Activated gamma-delta T cell (primary cell): ENCODE results near the gene ZNF100.
A peak's percentile ranks its signal among the peaks of the same experiment; 100 is the strongest.
"Not testable (repeated sequence)": the region's sequence is repeated elsewhere in the genome, so short reads cannot be mapped to it uniquely, and the experiment has no call there.

Experiments used
- DNase-seq: peaks from one replicate; lab custom pipeline; 2025; lab: John Stamatoyannopoulos, UW
- total RNA-seq, 2 donors: gene quantifications; one replicate each; lab custom pipeline; 2026; lab: John Stamatoyannopoulos, UW

The ZNF100 gene
- 48.6 to 58.0 reads per million in 2 donors for total RNA-seq

DNA sequence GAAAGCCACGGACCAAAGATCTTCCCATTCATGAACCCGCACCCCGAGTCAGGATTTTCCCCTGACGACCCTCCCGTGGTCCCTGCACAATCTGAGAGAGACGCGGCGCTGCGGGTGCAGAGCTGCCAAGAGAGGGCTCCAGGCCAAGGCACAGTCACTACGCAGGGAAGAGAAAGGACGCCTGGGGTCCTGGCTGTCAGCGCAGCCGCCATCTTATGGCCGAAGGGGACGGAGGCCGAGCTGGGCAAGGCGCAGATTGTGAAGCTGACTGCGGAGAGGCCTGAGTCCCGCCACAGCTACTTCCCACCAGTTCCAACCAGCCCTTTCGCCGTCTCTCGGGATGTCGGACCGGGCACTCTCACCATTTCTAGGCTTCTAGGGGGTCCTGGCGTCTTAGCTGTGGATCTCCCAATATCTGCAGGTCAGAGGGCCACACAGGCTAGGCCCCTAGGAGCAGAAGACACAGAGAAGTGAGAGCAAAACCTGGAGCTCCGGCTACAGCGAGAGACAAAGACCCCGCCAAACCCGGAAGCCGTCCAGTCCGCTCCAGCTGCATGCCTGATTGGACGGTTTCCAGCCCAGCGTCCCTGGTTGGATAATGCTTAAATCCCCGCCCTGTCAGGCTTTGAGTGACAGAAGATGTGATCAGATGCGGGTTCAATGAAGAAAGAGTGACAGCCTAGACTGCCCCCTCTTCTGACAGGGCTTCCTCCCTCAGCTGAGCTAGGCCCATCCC lies at the start of gene ZNF100:
TSS of gene ZNF100 (minus strand) at position 515 of the 736 bp plus-strand sequence. CDS start at position 365, 150 bp downstream.
- DNase-seq: peak; percentile 31

DNA sequence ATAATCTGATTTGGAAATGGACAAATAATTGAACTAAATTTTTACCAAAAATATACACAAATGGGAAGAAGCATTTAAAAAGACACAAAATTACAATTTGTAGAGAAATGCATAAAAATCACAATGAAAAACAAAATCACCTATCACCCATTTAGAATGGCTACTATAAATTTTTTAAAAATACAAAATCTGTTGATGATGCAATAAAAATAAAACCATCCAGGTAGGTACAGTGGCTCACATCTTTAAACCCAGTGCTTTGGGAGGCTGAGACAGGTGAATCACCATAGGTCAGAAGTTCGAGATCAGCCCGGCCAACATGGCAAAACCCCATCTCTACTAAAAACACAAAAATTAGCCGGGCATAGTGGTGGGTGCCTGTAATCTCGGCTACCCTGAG lies 45.1 kb upstream of the ZNF100 start:
- DNase-seq: no peak

DNA sequence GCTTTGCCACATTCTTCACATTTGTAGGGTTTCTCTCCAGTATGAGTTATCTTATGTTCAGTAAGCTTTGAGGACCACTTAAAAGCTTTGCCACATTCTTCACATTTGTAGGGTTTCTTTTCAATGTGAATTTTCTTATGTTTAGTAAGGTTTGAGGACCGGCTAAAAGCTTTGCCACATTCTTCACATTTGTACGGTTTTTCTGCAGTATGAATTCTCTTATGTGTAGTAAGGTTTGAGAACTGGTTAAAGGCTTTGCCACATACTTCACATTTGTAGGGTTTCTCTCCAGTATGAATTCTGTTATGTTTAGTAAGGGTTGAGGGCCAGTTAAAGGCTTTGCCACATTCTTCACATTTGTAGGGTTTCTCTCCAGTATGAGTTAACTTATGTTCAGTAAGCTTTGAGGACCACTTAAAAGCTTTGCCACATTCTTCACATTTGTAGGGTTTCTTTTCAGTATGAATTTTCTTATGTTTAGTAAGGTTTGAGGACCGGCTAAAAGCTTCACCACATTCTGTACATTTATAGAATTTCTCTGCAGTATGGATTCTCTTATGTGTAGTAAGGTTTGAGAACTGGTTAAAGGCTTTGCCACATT lies 41.1 kb upstream of the ZNF100 start:
- not testable (repeated sequence) for DNase-seq

DNA sequence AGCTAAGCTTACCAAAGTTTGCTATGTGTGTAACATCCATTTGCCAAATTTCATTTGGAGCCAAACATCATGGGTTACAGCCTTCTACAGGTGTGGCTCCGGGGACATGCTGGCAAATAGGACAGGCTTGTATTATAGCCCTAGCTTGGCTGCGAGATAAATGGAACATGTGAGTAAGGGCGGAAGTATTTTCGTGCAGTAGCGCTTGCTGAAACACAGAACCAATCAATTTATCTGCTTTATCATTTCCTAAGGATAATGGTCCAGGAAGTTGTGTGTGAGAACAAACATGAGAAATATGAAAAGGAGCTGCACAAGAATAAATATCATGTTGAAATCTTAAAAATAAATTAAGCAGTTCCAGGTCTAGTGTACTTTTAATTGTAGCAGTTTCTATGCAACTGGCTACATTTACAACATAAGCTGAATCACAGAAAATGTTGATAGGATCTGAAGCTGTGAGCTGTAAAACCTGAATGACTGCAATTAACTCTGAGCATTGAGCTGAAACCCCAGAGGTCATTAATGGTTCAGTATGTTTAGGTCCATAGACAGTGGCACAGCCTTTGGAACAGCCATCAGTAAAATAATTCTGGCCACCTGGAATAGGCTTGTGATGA lies 22.2 kb upstream of the ZNF100 start:
- no peak for DNase-seq

DNA sequence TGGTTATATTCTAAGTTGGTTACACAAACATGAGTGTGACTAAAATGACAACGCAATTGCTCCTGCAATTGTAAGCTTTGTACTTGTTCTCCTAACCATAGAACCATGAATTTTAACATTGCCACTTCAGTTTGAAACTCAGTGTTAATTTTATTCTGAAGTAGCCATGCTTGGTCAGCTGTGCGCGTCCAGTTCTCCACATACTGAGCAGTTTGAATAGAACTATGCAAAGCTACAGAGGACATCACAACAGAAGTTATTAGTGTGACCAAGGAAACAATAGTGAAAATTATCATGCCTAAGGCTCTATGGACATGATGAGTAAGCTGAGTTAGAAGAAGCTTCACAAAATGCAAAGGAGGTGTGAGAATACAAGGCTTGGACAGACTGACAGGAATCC lies 19.6 kb upstream of the ZNF100 start:
- no peak for DNase-seq

DNA sequence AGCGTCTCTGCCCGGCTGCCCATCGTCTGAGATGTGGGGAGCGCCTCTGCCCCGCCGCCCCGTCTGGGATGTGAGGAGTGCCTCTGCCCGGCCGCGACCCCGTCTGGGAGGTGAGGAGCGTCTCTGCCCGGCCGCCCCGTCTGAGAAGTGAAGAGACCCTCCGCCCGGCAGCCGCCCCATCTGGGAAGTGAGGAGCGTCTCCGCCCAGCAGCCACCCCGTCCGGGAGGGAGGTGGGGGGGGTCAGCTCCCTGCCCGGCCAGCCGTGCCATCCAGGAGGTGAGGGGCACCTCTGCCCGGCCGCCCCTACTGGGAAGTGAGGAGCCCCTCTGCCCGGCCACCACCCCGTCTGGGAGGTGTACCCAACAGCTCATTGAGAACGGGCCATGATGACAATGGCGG lies 8.4 kb upstream of the ZNF100 start:
- peak; percentile 5 for DNase-seq

DNA sequence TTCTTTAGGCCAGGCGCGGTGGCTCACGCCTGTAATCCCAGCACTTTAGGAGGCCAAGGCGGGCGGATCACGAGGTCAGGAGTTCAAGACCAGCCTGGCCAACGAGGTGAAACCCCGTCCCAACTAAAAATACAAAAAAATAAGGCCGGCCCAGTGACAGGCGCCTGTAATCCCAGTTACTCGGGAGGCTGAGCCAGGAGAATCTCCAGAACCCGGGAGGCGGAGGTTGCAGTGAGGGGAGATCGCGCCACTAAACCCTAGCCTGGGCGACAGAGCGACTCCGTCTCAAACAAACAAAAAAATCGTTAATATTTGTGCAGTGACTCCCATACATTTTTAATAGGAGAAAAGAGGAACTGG lies 694 bp downstream of the ZNF100 start:
- not testable (repeated sequence) for DNase-seq

DNA sequence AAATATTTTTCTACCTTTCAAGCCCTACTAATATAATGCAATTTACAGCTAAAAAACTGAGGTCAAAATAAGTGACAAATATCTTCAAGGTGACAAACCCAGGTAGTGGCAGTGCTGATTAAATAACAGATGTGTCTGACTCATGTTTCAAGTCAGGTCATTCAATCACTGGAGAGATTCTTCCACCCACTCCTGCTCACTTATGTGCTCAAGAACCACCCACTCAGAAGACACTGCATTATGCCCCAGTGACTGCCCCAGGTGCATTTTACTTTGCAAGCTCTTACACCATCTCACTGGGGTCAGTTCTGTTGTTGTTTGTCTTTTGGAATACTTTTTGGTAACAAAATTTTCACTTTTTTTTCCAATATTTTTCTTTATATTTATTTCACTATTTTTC lies 2.2 kb downstream of the ZNF100 start:
- DNase-seq: no peak

DNA sequence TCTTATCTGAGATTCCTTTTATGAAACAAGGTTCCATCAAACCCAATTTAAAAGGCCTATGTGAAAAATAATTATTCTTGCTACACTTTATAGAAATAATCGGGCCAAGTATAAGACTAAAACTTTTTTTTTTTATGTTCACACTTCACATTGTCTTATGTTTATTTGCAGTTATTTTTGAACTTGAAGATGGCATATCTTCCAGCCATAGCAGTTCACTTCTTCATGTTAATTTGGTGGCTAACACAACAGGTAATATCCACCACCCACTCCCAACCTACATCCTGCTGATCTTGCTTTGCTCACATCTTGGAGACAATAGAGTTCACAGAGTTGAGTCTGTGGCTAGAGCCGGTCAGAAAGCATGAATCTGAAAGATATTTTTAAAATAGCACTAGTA lies 5.8 kb downstream of the ZNF100 start:
- DNase-seq: not testable (repeated sequence)

DNA sequence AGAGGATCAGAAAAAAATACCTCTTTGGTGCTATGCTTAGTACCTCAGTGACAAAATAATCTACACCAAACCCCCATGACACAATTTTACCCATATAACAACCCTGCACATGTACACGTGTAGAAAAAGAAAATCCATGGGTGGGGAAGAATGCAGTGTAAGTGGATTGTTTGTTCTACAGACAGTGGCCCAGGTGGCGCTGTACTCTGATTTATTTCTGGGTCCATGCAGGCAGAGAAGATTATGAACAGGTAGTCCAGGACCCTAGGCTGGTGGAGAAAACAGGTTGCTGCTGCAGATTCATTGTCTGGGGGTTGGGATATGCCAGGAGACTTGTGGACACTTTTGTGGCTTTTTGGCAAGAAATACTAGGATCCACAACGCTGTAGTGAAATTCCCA lies 9.1 kb downstream of the ZNF100 start:
- no peak for DNase-seq

DNA sequence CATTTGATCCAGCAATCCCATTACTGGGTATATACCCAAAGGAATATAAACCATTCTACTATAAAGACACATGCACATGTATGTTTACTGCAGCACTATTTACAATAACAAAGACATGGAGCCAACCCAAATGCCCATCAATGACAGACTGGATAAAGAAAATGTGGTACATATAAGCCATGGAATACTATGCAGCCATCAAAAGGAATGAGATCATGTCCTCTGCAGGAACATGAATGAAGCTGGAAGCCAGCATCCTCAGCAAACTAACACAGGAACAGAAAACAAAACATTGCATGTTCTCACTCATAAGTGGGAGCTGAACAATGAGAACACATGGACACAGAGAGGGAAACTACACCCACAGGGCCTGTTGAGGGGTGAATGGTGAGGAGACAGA lies 11.8 kb downstream of the ZNF100 start:
- not testable (repeated sequence) for DNase-seq

DNA sequence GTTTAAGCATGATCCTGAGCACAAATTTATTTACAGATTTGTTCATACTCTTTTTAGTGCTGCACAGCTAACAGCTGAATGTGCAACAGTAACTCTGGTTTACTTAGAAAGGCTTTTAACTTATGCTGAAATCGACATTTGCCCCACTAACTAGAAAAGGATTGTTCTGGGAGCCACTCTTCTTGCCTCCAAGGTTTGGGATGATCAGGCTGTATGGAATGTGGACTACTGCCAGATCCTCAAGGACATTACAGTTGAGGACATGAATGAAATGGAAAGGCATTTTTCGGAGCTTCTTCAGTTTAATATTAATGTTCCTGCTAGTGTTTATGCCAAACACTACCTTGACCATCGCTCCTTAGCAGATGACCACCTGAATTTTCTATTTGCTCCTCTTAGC lies 16.0 kb downstream of the ZNF100 start:
- no peak for DNase-seq

DNA sequence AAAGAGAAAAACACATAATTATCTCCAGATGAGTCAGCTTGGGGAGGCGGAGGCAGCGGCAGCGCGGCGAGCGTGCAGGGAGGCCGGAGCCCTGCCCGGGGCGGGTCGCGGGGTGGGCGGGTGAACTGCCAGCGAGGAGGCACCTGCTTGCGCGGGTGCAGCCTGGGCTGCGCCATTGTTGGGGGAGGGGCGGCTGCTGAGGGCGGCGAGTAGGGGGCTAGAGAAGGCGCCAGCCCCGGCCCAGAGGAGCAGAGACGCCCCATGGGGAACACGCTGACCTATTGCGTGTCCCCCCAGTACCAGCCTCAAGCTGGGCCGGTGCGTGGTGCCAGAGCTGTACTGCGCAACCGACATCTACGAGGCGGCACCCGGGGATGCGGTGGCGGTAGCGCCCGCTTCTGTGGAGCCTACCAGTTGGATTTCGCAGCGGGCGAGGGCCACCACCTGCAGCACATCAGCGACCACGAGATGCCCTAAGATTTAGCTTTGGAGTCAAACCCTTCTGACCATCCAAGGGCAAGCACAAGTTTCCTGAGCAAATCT lies 16.7 kb downstream of the ZNF100 start:
- DNase-seq: peak; percentile 12

DNA sequence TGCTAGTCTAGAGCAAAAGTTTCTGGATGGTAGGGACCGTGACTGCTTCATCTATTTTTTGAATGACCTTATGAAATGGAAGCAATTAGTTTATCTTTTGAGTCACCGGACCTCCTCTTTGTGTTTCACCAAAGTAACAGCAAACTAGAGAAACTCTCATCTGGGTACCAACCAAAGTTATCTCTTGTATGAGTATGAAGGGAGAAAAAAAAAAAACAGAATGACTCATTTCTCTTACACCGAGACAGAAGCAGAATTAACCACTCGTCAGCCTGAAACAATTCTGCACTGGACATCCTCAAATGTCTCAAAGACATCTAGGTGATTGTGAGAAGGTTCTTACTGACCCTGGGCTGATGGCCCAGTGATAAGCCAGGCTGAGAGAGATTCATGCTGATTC lies 18.3 kb downstream of the ZNF100 start:
- DNase-seq: no peak

DNA sequence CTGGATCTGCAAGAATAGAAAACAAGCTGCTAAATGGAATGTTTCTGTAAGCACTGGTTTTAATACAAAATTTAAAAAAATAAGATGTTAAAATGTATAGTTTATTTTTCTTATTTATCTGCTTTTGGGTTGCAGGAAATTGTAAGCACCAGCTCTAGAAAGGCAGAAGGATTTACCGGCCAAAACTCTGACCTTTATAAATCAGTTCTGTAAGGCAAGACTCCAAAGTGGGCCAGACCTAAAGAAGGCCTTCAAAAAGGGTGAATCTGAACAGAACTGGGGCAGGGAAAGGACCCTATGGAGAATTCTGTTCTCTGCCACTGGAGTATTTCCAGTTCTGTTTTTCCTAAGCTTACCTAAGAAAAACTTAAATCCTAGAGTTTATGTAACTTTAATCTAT lies 19.3 kb downstream of the ZNF100 start:
- no peak for DNase-seq

DNA sequence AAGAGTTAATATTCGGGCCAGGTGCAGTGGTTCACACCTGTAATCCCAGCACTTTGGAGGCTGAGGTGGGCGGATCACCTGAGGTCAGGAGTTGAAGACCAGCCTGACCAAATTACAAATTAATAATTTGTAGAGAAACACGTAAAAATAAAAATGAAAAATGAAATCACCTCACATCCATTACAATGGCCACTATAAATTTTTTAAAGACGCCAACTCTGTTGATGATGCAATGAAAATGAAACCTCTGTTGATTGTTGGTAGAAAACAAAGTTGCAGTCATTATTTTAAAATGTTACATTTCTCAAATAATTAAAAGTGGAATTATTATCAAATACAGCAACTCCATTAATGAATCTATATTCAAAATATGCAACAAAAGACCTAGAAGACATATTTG lies 26.8 kb downstream of the ZNF100 start:
- no peak for DNase-seq

DNA sequence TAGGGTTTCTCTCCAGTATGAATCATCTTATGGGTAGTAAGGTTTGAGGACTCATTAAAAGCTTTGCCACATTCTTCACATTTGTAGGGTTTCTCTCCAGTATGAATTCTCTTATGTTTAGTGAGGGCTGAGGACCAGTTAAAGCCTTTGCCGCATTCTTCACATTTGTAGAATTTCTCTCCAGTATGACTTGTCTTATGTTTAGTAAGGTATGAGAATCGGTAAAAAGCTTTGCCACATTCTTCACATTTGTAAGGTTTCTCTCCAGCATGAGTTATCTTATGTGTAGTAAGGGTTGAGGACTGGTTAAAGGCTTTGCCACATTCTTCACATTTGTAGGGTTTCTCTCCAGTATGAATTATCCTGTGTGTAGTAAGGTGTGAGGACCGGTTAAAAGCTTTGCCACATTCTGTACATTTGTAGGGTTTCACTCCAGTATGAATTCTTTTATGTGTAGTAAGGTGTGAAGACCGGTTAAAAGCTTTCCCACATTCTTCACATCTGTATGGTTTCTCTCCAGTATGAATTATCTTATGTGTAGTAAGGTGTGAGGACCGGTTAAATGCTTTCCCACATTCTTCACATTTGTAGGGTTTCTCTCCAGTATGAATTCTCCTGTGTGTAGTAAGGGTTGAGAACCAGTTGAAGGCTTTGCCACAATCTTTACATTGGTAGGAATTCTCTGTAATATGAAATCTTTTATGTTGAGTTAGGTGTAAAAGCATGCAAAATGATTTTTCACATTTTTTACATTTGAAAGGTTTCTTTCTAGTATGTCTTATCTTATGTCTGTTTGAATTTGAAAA lies 40.2 kb downstream of the ZNF100 start:
- DNase-seq: not testable (repeated sequence)

DNA sequence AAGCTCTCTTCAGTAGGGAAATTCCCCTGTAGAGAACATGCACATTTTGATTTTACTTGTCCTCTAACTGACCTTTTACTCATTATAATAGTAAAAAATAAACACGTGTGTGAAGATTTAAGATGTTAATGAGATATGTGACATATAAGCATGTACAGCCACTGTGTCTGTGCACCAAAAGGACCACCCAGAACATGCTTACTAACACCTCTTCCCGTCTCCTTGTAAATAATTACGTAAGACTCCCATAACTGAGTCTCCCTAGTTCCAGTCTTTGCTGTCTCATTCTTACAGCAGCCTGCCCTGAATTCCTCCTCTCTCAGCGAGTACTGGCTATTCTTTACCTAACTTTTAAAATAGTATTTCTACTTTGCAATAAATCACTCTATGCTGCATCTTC lies 53.6 kb downstream of the ZNF100 start:
- DNase-seq: no peak

DNA sequence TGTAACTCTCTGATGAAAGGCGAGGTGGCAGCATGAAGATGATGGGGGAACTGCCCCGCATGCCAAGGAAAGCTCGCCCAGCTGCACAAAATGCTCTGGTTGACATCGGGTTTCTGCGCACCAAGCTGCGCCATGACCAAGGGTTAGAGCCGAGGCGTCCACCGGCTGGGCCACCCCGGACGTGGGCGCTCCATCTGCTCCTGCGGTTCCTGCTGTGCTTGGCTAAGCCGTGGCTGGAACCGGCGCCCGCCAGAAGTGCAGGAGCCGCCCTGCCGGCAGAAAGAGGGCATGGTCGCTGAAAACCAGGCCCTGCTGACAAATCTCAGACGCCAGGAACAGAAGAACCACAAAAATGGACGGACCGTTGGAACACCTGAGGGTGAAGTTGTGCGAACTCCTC lies 57.9 kb downstream of the ZNF100 start:
- DNase-seq: no peak

DNA sequence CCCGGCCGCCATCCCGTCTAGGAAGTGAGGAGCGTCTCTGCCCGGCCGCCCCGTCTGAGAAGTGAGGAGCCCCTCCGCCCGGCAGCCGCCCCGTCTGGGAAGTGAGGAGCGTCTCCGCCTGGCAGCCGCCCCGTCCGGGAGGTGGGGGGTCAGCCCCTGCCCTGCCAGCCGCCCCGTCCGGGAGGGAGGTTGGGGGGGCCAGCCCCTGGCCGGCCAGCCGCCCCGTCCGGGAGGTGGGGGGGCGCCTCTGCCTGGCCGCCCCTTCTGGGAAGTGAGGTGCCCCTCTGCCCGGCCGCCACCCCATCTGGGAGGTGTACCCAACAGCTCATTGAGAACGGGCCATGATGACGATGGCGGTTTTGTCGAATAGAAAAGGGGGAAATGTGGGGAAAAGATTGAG lies 59.5 kb downstream of the ZNF100 start:
- peak; percentile 5 for DNase-seq

DNA sequence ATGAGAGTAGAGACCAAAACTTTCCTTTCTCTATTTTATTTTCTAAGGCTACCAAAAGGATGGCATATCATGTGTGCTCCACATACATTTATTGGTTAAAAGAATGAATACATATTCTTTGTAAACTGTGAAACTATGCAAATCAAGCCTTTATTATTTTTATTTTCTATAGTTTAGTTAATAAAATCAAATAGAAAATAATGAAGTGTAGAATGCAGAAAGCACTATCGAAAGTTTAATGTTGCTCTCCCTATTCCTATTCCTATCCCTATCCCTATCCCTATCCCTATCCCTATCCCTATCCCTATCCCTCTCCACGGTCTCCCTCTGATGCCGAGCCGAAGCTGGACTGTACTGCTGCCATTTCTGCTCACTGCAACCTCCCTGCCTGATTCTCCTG lies 60.3 kb downstream of the ZNF100 start:
- no peak for DNase-seq

DNA sequence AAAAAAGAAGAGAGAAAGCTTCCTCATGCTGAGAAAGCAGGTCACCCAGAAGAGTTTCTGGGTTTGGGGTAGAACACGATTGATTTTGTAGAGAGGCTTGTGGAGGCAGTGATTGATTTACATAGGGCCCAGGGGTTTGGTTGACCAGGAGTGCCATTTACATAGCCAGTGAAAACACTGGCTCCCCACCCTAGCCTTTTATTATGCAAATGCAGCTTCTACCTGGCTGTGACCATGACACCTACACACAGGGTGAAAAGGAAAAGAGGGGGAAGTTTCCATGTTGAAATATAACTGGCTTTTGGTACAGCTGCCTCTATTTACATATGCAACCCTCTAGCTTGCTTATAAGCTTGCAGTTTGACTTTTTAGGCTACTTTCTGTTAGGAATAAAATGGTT lies 62.0 kb downstream of the ZNF100 start:
- no peak for DNase-seq
